H1 (cell line): ENCODE data around the gene FNDC10.
"Not testable (repeated sequence)": the region's sequence is repeated elsewhere in the genome, so short reads cannot be mapped to it uniquely, and the experiment has no call there.

Source experiments
- CTCF ChIP-seq, 3 experiments: IDR thresholded peaks; 1 replicate in 2 of 3; 2 replicates in 1 of 3; pipeline versions ENCODE4 v1.5.1 to v1.6.1; 2011; ENCODE audit warnings: low read length in 3 of 3, mild to moderate bottlenecking in 3 of 3, inconsistent platforms in 2 of 3, low read depth in 1 of 3, moderate library complexity in 1 of 3; ENCODE audit not compliant: insufficient read depth in 1 of 3; ENCODE audit errors: control extremely low read depth in 1 of 3
- FOSL1 ChIP-seq: IDR thresholded peaks from 2 replicates; pipeline ENCODE4 v1.6.1; 2011; ENCODE audit warnings: mild to moderate bottlenecking, low read depth, low read length, moderate library complexity; ENCODE audit not compliant: insufficient read depth
- GABPA ChIP-seq: IDR thresholded peaks from 2 replicates; pipeline ENCODE4 v1.6.1; 2011; ENCODE audit warnings: mild to moderate bottlenecking, low read length, moderate library complexity, borderline replicate concordance; ENCODE audit not compliant: insufficient read depth
- POLR2AphosphoS5 ChIP-seq: IDR thresholded peaks from 2 replicates; pipeline ENCODE4 v1.6.1; 2011; ENCODE audit warnings: low read depth, low read length
- SIN3A ChIP-seq, 2 experiments: IDR thresholded peaks in 1 of 2; conservative IDR thresholded peaks in 1 of 2; 2 replicates each; pipeline ENCODE4 v1.6.1; 2011 to 2012; ENCODE audit warnings: low read length in 2 of 2, improper control_type of control experiment in 1 of 2, low read depth in 1 of 2, mild to moderate bottlenecking in 1 of 2

GRCh38 chr1:1638528-1638927 lies 38.6 kb upstream of the FNDC10 start:
- TF ChIP-seq POLR2AphosphoS5; CTCF (IDR thresholded peaks at IDR 0.05; ENCODE audit: control extremely low read depth in 1 of 3, insufficient read depth in 1 of 3, low read depth in 1 of 3, low read length in 3 of 3); SIN3A (conservative IDR thresholded peaks at IDR 0.05 in 1 of 2, IDR thresholded peaks at IDR 0.05 in 1 of 2; ENCODE audit: low read depth in 1 of 2, low read length in 2 of 2); GABPA; FOSL1: not testable (repeated sequence)
